HG02840 (cell line): ENCODE measurements around the gene SOX1.

Experiments used
- ATAC-seq: cut with Tn5 transposase; IDR thresholded peaks from one replicate; pipeline ENCODE4 v1.9.1; 2021; ENCODE audit warnings: mild to moderate bottlenecking, moderate library complexity, moderate number of reproducible peaks; ENCODE audit not compliant: unreplicated experiment, low FRiP score

SOX1 gene

DNA sequence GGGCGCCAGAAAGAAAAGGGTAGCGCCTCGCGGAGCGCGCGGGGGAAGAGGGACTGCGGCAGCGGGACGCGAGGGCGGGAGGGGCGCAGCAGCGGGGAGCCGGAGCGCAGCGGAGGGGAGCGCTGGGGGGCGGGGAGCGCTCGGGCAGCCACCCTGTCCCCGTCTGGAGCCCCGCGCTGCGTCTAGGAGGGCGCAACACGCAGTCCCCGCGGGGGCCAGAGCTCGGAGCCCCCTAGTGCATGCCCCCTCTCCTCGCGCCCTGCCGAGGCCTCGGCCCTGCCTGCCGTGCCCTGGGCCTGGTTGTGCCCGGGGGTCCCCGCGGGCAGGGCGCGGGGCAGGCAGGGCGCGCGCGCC lies 37.9 kb downstream of the SOX1 start:
- no peak for ATAC-seq

DNA sequence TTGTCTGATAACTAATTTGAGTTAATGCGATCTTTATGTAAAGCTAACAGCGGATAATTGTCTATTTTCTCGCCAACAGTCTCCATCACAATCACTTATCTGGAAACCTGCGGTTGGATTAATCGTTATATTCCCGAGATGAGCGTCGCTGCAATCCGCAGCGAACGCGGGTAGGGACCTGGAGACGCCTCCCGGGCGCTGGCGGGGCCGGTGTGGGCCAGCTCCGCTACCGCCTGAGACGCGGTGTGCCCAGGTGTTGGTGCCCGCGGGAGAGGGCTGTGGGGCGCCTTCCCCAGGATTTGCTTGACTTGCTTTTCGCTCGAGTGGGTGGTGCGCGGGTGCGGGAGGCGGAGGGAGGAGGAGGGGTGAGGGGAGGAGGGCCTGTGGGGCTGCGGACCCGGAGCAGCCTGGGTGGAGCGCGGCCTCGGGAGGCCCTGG lies 38.3 kb downstream of the SOX1 start:
- ATAC-seq: no peak

DNA sequence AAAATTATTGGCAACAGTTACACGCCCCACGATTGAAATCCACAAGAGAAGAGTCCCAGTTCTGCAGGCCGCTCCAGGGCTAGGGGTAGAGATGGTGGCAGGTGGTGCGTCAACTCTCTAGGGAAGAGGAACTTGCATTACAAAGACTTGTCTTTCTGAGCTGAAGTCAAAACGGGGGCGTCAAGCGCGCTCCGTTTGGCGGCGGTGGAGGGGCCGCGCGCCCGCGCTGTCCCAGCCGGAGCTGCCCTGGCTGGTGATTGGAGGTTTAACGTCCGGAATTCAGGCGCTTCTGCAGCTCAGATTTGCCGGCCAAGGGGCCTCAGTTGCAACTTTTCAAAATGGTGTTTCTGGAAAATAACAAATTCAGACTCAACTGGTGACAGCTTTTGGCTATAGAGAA lies 38.9 kb downstream of the SOX1 start:
- ATAC-seq: no peak

DNA sequence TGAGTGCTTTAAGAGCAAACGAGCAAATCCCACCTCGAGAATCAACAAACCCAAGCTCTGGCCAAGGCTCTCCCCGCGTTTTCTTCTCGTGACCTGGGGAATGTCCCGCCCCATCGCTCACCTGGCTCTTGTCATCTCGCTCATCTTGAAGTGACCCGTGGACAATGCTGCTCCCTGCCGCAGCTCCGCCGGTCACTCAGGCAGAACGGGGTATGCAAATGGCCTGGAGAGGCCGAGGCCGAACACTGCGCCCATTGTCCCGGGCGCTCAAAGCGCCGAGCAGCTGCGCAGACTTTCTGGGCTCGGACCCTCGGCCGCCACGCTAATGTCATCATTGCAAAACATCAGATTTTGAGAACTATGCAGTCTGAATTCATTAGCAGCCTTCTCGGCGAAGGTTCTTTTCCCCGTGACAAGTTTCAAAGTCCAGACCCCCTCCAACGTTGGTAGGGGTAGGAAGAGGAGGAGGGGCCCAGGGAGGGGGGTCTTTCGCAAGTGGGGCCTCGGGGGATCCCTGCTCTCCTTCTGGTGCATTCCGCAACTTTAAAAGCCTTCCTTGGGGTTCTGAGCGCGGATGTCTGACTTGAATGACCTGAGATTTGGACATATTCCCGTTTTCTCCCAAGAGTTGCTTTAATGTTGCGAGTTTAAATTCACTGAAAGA lies 39.7 kb downstream of the SOX1 start:
- no peak for ATAC-seq

DNA sequence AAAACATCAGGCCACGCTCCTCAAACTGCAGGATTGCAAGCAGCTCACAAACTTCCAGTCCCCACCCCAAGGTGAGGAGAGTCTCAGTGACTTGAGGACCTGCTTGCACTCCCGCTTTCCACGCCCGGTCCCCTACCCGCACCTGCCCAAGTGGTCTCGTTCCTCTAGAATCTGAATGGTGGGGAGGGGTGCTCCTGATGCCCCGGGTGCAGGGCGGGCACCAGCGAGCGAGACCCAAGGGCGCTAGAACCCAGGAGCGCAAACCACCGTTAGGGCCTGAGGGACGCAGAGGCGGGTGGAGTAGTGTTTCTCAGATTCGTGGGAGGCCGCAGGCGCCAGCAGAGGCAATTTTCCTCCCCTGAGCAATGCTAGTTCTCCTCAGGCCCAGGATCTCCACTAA lies 40.3 kb downstream of the SOX1 start:
- no peak for ATAC-seq

DNA sequence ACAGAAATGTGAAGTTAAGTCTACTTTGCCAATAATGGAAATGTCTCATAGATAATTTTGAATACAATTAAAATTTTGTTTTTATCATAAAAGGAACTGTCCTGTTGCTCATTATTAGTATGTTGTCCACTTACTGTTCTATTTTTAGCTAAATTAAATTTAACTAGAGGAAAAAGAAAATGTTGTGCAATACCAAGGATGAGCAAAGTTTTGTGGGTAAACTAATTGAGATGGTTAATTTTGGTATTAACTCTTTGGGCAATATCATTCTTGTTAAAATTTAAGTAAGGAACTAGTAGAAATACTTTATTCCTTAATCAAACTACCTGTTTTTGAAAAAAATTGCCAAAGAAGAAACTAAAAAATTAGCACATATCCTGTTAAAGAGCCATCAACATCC lies 43.5 kb downstream of the SOX1 start:
- ATAC-seq: no peak

DNA sequence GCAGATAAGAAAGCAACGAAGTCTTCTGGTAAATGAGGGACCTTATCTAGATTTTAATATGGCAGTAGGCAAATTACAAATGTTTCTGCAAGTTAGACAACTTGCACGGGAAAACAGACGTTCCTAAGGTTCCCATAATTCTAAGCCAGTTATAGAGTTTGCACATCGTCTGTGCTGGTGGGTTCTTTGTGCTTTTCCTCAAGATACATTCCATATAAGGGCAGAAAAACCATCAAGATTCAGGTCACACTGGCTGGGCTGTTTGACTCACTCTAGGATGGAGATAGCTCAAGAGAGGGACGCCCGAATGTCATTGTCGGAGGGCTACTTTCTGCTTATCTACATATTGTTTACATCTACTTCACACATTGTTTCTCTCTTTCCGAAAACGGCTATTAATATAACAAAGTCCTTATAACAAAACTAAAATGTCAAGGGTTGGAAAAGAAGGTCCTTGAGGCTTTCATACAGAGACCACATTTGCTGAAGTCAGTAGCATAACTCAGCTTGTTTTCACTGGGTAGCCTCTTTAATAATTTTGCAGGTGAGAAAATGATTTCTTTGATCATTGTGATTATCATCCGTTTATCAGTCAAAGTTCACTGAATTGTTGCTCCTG lies 44.4 kb downstream of the SOX1 start:
- ATAC-seq: no peak

DNA sequence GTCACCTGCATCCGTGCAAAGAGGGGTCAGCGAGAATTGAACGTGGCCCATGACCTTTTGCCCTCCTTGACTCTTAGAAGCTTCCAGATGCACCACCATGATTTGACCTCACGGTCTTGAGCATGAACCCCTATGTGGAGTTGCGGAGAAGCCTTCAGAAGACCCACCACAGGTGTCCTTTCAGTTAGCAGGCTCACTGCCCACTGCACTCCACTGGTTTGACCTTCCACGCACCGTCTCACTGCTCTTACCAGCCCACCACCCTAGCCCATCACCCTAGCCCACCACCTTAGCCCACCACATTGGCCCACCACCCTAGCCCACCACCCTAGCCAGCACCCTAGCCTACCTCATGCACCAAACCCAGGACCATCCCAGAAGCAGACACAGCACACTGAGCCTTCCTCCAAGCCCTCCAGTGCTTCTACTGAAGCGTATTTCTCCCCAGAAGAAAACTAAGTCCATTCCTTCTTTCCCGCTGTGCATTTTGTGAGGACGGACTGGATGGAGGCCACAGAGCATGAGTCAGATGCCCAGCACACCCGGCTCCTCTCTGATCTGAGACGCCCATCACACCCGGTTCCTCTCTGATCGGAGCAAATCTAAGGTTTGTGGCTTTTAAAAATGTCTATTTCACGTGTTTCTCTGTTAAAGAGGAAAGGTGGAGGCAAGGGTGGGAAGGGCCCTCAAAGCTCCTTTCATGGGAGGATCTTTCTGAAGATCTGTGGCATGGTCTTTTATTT lies 45.8 kb downstream of the SOX1 start:
- no peak for ATAC-seq

DNA sequence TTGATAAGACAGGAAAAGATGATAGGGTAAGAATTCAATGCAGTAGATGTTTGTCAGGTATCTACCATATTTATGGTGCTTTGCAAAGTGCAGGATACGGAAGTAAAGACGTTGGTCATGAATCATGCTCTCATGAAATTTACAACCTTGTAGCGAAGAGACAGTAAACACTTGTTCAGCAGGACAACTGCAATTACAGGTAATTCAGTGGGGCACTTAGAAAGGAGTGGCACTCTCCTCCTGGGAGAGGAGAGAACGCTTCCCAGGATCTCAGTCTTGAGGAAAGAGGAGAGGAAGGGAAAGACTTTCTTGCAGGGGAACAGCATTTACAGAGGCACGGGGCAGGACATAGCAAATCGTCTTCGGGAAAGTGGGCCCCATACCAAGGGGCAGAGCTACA lies 46.4 kb downstream of the SOX1 start:
- no peak for ATAC-seq

DNA sequence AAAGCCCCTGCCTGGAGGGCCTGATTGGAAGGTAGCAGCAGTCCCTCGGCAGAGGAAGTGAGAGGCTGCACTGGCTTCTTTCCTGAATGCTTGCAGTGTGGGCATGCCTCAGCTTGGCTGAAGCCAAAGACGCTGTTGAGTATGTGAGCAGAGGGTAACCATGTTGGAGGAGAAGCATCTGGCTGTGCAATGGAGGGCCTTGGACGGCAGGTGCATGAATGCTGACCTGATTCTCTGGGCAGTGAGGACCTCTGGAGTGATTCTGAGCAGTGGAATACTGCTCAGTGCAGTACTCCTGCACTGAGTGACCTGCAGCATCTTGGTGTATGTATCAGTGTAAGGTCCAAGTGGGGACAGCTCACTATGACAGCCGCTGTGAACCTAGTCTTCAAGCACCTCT lies 46.9 kb downstream of the SOX1 start:
- no peak for ATAC-seq

DNA sequence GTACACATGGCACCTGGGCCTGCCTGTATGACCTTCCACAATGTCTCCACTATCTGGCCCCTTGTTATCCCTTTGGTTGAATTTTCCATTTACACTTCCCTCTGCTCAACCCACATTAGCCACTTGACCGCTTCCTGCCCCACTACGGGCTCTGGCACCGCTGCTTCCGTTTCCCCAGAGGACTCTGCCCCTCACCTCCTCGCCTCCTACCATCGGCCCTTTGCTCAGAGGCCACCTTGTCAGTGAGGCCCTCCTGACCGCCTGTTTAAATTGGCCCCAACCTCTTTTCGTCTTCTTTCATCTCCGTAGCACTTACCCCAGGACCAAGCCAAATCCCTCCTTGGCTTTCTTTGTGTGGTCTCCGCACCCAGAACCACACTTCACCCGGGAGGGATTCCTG lies 47.4 kb downstream of the SOX1 start:
- ATAC-seq: no peak

DNA sequence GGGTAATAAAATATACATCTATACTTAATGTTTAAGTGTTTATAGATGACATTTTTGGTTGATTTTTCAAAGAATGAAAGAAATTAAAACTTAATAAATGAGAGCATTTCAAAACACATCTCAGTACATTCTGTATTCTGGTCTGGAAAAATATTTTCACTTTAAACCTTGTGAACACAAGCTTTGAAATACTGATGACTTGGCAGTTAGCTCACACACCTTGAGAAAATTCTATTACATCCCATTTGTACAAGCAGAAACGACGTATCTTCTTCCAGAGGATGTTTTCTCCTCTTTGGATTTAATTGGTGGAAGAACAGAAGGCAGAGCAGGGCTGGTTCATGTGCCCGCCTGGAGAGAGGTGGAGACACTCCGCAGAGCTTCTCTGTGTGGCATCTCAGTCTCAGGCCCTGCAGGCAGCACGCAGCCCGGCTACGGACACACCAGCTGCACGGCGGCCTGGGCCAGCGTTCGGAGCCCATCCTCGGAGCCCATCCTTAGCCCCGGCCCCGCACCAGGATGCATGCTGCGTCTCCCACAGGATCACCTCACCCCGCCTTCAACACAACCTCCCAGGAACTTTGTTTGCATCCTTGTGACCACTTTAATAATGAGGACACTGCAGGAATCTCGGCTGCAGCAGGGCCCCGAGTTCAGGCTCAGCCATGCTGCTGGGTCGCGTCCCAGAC lies 48.6 kb downstream of the SOX1 start:
- no peak for ATAC-seq

DNA sequence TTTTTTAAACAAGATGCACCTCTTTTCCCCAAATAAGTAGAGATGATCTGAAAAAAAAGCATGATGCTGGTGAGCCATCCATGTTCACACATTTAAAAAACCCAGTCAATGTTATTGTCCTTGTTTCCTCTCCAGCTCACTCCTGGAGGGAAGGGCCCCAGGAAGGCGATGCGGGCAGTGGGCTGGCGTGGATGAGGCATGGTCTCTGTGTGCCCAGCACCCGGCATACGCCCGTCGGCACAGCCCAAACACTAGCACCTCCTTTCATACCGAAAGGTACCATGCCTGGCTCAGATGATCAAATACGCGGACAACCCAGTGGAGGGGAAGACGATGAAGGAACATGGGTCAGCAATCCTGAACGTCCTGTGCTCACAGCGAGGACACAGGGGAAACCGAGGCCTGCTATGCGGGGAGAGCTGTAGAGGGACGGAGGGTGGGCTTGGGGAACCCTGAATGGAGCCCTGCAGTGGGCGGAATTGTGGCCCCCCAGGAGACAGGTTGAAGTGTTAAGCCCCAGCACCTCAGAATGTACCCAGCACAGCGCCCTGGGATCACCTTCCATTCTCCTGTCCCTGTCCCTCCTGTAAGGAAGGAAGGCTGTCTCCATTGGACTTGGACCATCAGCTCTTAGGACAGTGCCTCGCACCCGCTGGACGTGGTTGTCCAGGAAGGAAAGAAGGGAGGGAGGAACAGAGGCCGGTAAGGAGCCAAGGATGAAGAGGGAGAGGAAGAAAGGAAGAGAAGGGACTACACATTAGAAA lies 49.4 kb downstream of the SOX1 start:
- no peak for ATAC-seq

DNA sequence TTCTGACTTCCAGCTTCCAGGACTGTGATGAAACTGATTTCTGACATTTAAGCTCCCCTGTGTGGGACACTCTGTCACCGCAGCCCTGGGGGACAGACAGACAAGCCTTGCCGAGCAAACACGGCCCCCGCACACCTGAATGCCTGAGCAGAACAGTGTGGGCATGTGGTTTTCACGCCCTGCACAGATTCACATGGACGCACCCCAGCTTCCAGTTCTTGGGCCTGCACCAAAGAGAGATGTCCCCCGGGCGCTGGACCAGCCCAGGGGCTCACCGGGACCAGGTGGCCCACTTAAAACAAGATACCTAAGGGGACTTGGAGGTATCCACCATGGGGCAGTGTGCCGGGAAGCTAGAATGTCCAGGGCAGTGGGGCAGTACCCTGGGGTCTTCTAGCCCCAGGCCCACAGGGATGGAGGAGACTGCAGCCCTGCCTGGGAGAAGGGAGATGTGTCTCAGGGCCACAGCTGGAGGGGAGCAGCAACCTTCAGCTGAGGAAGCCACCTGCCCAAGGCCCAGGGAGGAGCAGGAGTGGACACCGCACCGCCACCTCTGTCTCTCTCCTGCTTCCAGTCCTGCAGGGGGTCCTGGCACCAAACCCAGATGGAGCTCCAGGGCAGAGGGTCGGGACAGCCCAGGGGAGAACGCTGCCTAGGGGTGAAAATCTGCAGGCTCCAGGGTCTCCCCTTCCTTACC lies 50.5 kb downstream of the SOX1 start:
- no peak for ATAC-seq

DNA sequence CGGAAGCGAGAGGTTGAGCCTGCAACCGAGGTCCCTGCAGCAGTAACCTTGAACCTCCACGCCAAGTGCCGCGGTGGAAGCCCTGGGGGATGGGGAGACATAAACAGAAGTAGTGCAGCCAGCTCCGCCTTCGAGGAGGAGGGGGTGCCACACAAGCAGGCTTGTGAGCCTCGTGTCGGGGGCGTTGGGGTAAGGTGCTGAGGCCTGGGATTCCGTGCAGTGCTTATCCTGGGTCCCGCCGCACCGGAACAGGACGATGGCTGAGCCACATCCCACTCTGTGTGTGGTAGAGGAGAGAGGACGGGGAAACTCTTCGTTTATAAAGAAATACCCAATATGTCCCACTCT lies 51.0 kb downstream of the SOX1 start:
- ATAC-seq: no peak

DNA sequence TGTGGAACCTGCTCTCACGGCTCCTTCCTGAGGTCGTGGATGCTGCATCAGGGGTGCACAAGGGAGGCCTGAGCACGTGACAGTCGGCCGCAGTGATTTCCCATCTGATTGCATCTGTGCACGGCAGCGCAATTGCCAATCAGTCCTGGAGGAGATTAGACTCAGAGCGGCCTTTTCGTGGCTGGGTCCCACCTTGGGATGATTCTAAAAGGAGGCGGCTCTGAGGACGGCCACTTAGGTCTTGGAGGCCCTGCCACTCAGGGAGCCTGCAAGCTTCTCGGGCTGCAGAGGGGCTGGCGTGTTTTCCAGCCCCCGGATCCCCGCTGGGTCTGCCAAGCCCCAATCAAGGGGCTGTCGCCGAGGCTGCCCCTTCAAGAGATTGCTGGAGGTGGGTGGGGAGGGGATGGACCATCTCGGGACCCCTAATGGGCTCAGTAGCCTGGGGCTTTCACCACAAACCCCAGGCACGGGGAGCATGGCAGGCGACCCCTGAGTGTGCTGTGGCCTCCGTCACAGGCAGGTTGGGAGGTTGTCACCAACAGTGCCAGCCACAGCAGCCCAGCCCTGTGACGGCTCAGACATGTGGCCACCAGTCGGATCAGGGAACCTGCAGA lies 51.6 kb downstream of the SOX1 start:
- ATAC-seq: no peak

DNA sequence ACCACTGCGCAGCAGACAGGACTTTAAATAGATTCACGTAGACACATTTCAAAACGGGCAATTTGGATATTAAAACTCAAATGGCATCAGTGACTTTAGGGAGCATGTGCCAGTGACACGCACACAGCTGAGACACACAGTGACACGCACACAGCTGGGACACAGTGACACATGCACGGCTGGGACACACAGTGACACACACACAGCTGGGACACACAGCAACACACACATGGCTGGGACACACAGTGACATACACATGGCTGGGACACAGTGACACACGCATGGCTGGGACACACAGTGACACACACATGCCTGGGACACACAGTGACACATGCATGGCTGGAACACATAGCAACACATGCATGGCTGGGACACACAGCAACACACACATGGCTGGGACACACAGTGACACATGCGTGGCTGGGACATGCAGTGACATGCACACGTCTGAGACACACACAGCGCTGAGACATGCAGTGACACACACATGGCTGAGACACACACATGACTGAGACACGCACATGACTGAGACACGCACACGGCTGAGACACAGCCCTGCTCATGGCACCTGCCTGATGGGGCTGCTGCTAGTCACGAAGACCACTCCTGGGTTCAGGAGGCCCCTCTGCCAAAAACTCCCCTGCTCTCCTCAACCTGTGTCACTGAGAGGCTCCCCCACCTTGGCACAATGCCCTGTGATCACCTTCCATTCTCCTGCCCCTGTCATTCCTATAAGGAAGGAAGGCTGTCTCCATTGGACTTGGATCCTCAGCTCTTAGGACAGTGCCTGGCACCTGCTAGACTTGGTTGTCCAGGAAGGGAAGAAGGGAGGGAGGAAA lies 52.5 kb downstream of the SOX1 start:
- no peak for ATAC-seq

DNA sequence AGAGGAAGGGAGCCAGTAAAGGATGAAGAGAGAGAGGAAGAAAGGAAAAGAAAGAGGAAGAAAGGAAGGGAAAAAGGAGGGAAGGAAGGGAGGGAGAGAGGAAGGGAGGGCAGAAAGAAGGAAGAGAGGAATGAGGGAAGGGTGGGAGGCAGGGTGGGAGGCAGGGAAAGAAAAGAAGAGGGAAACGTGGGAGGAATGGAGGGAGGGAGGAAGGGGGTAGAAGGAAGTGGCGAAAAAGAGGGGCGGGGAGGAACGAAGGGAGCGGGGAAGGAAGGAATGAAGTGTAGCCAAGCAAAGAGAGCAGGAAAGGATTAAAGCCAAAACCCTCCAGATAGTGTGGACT lies 53.1 kb downstream of the SOX1 start:
- ATAC-seq: no peak
